Measurements from ENCODE around the gene C3orf22. TPM values are rescaled to one million over a fixed set of nuclear protein-coding genes. Genes with fewer than 3 reads are reported as not detected.
A peak's percentile ranks its signal among the peaks of the same experiment; 100 is the strongest.

Gene C3orf22
- total and polyA plus RNA-seq, 2 experiments from 2014 or later = not detected

- peak; percentile 79 for DNase-seq
- Histone ChIP-seq H3F3A (ENCODE audit: insufficient read depth) (no peaks in the 10 kb centered on the region), H3K9me2 (ENCODE audit: insufficient read depth) (no peaks in the 10 kb centered on the region), H3K79me2 (ENCODE audit: insufficient read depth) (no peaks in the 10 kb centered on the region), H3K9ac (no peak within 1 kb of the TSS), H3K4me2 (ENCODE audit: unreplicated experiment) (peak within 1 kb of the TSS; percentile 60), H3K27ac (no peak within 1 kb of the TSS), H3K36me3 (ENCODE audit: low read depth) (no peaks in the 10 kb centered on the region), H3K4me3 (peak within 1 kb of the TSS; percentile 60), H4K20me1 (ENCODE audit: insufficient read depth) (no peaks in the 10 kb centered on the region), H2AFZ (peak within 1 kb of the TSS; percentile 40), H3K27me3 (replicated peaks; ENCODE audit: insufficient read depth) (0 out of 2 replicates have a peak, but pooled peaks cover 14% of the 10 kb centered on the region), H3K4me1 (ENCODE audit: insufficient read depth) (no peaks in the 10 kb centered on the region), H3K9me3 (ENCODE audit: low read depth) (no peaks in the 10 kb centered on the region)
- TF ChIP-seq EZH2 (IDR thresholded peaks at IDR 0.05; ENCODE audit: insufficient read depth, poor library complexity, severe bottlenecking) = no peak
- no peak for TF ChIP-seq EZH2phosphoT487 (IDR thresholded peaks at IDR 0.05; ENCODE audit: insufficient read depth, low read depth)
- 2 to 5% methylated on average over 31 to 55 of the region's 56 CpGs for WGBS, 2 experiments (ENCODE audit: low coverage in 1 of 2, low lambda C conversion rate in 2 of 2, missing lambda C conversion rate in 2 of 2)
- in situ Hi-C loops (cut with MboI) = no loop called here
Observed at GRCh38 chr3:126523745-126524428, 34.8 kb downstream of the C3orf22 start, which contains the start of gene CHST13. TSS of gene CHST13 (plus strand) at chr3:126524155. CDS start at chr3:126524333, 178 bp downstream.

GRCh38 chr3:126522363-126522788 is 36.4 kb downstream of the C3orf22 start:
- Histone ChIP-seq H2AFZ (no peak overlapping the region), H4K20me1 (ENCODE audit: insufficient read depth) (no peaks in the 10 kb centered on the region), H3K9ac (no peak overlapping the region), H3K4me3 (no peak overlapping the region), H3K4me2 (ENCODE audit: unreplicated experiment) (no peak overlapping the region), H3K79me2 (ENCODE audit: insufficient read depth) (no peaks in the 10 kb centered on the region), H3K27me3 (replicated peaks; ENCODE audit: insufficient read depth) (0 out of 2 replicates have a peak, but pooled peaks cover 20% of the 10 kb centered on the region), H3K27ac (no peak overlapping the region), H3K9me3 (ENCODE audit: low read depth) (no peaks in the 10 kb centered on the region), H3K9me2 (ENCODE audit: insufficient read depth) (no peaks in the 10 kb centered on the region), H3K4me1 (ENCODE audit: insufficient read depth) (no peaks in the 10 kb centered on the region), H3F3A (ENCODE audit: insufficient read depth) (no peaks in the 10 kb centered on the region), H3K36me3 (ENCODE audit: low read depth) (no peaks in the 10 kb centered on the region)
- TF ChIP-seq EZH2phosphoT487 (IDR thresholded peaks at IDR 0.05; ENCODE audit: insufficient read depth, low read depth) = no peak
- no peak for TF ChIP-seq EZH2 (IDR thresholded peaks at IDR 0.05; ENCODE audit: insufficient read depth, poor library complexity, severe bottlenecking)
- DNase-seq = peak; percentile 68
- WGBS, 2 experiments (ENCODE audit: low coverage in 1 of 2, low lambda C conversion rate in 2 of 2, missing lambda C conversion rate in 2 of 2) = 0 to 2% methylated on average over 6 of the region's 6 CpGs
- in situ Hi-C loops (cut with MboI) = no loop called here

GRCh38 chr3:126521122-126521891 is 37.4 kb downstream of the C3orf22 start:
- Histone ChIP-seq H3K79me2 (ENCODE audit: insufficient read depth) (no peaks in the 10 kb centered on the region), H3K27me3 (replicated peaks; ENCODE audit: insufficient read depth) (0 out of 2 replicates have a peak, but pooled peaks cover 20% of the 10 kb centered on the region), H3K9me2 (ENCODE audit: insufficient read depth) (no peaks in the 10 kb centered on the region), H3K9me3 (ENCODE audit: low read depth) (no peaks in the 10 kb centered on the region), H3F3A (ENCODE audit: insufficient read depth) (no peaks in the 10 kb centered on the region), H3K4me3 (no peak overlapping the region), H4K20me1 (ENCODE audit: insufficient read depth) (no peaks in the 10 kb centered on the region), H3K36me3 (ENCODE audit: low read depth) (no peaks in the 10 kb centered on the region), H2AFZ (no peak overlapping the region), H3K4me1 (ENCODE audit: insufficient read depth) (no peaks in the 10 kb centered on the region), H3K4me2 (ENCODE audit: unreplicated experiment) (no peak overlapping the region), H3K9ac (no peak overlapping the region), H3K27ac (no peak overlapping the region)
- 45 to 54% methylated on average over 10 to 11 of the region's 11 CpGs for WGBS, 2 experiments (ENCODE audit: low coverage in 1 of 2, low lambda C conversion rate in 2 of 2, missing lambda C conversion rate in 2 of 2)
- peak; percentile 30 for DNase-seq
- in situ Hi-C loops (cut with MboI) = no loop called here
- TF ChIP-seq EZH2 (IDR thresholded peaks at IDR 0.05; ENCODE audit: insufficient read depth, poor library complexity, severe bottlenecking) = no peak
- TF ChIP-seq EZH2phosphoT487 (IDR thresholded peaks at IDR 0.05; ENCODE audit: insufficient read depth, low read depth) = no peak

- in situ Hi-C loops (cut with MboI) = no loop called here
- TF ChIP-seq EZH2phosphoT487 (IDR thresholded peaks at IDR 0.05; ENCODE audit: insufficient read depth, low read depth) (no peak), EZH2 (IDR thresholded peaks at IDR 0.05; ENCODE audit: insufficient read depth, poor library complexity, severe bottlenecking) (no peak)
- DNase-seq = no peak
- Histone ChIP-seq H3K27ac (no peak overlapping the region), H3K9ac (no peak overlapping the region), H3K79me2 (ENCODE audit: insufficient read depth) (no peaks in the 10 kb centered on the region), H3K9me3 (ENCODE audit: low read depth) (no peaks in the 10 kb centered on the region), H3K9me2 (ENCODE audit: insufficient read depth) (no peaks in the 10 kb centered on the region), H3K4me3 (no peak overlapping the region), H4K20me1 (ENCODE audit: insufficient read depth) (no peaks in the 10 kb centered on the region), H3K4me1 (ENCODE audit: insufficient read depth) (no peaks in the 10 kb centered on the region), H3K36me3 (ENCODE audit: low read depth) (no peaks in the 10 kb centered on the region), H2AFZ (no peak overlapping the region), H3K4me2 (ENCODE audit: unreplicated experiment) (no peak overlapping the region), H3K27me3 (replicated peaks; ENCODE audit: insufficient read depth) (0 out of 2 replicates have a peak, but pooled peaks cover 20% of the 10 kb centered on the region), H3F3A (ENCODE audit: insufficient read depth) (no peaks in the 10 kb centered on the region)
- 69 to 73% methylated on average over 10 of the region's 10 CpGs for WGBS, 2 experiments (ENCODE audit: low coverage in 1 of 2, low lambda C conversion rate in 2 of 2, missing lambda C conversion rate in 2 of 2)
Observed at GRCh38 chr3:126519506-126520455, 39.0 kb downstream of the C3orf22 start.
